Lung (tissue), 12 donors: ENCODE data around the gene TMEM244. TPM values are rescaled to one million over a fixed set of nuclear protein-coding genes. Genes with fewer than 3 reads are reported as not detected.

Source experiments
- ATAC-seq: fragments of 200-7000 bp; cut with Tn5 transposase; one replicate; pipeline ENCODE4 v1.9.1; 2020; ENCODE audit warnings: moderate number of reproducible peaks; ENCODE audit not compliant: insufficient read depth, low FRiP score
- DNase-seq, 3 donors: peaks; one replicate each; pipeline ENCODE4 v3.0.0-alpha.2; 2013 to 2017
- H3K27ac ChIP-seq, 2 donors: one replicate each; pipeline ENCODE4 v1.5.1; 2013; ENCODE audit warnings: mild to moderate bottlenecking in 2 of 2, moderate library complexity in 2 of 2, control low read depth in 1 of 2, inconsistent platforms in 1 of 2, low read depth in 1 of 2, low read length in 1 of 2
- H3K27me3 ChIP-seq, 3 donors: one replicate each; pipeline ENCODE4 v1.5.1; 2013; ENCODE audit warnings: low read length in 2 of 3; ENCODE audit not compliant: control insufficient read depth in 3 of 3, insufficient read depth in 3 of 3
- H3K36me3 ChIP-seq, 4 donors: one replicate each; pipeline ENCODE4 v1.5.1; 2013; ENCODE audit warnings: low read length in 4 of 4, mild to moderate bottlenecking in 1 of 4, moderate library complexity in 1 of 4; ENCODE audit not compliant: control insufficient read depth in 4 of 4, insufficient read depth in 4 of 4
- H3K4me1 ChIP-seq, 5 donors: one replicate each; pipeline ENCODE4 v1.5.1; 2013; ENCODE audit warnings: low read length in 5 of 5, mild to moderate bottlenecking in 2 of 5, moderate library complexity in 1 of 5; ENCODE audit not compliant: control insufficient read depth in 5 of 5, insufficient read depth in 5 of 5
- H3K4me3 ChIP-seq: one replicate; pipeline ENCODE4 v1.5.1; 2013; ENCODE audit warnings: mild to moderate bottlenecking, control low read depth, moderate library complexity
- H3K9ac ChIP-seq, 2 donors: one replicate each; pipeline ENCODE4 v1.5.1; 2013; ENCODE audit warnings: low read length in 2 of 2, control low read depth in 1 of 2; ENCODE audit not compliant: insufficient read depth in 1 of 2
- H3K9me3 ChIP-seq, 4 donors: one replicate each; pipeline ENCODE4 v1.5.1; 2013; ENCODE audit warnings: low read length in 3 of 4, mild to moderate bottlenecking in 1 of 4, moderate library complexity in 1 of 4; ENCODE audit not compliant: control insufficient read depth in 4 of 4, insufficient read depth in 3 of 4
- WGBS, 2 donors: extraction: QIAGEN DNeasy Blood & Tissue Kit; methylation state at CpG; one replicate each; pipeline ENCODE4 v1.1.7; 2013; 5-methylcytosine and 5-hydroxymethylcytosine counted together
- polyA plus RNA-seq, 2 donors: library from polyadenylated mRNA; stranded (reverse); fragments of 200-250 nt; gene quantifications; one replicate each; pipeline ENCODE4 v1.2.1, GENCODE V29; 2013
- total RNA-seq, 2 donors: library from RNA; depleted of rRNA in 1 of 2; stranded (reverse); fragments of >200 nt in 1 of 2; gene quantifications; one replicate each; pipeline ENCODE4 v1.2.1, GENCODE V29; 2014 to 2021
- TF ChIP-seq, protein P1 (sequence below): IDR thresholded peaks from 2 replicates; pipeline ENCODE4 v1.5.1; 2012; ENCODE audit warnings: mild to moderate bottlenecking; ENCODE audit errors: control extremely low read depth, extremely low read depth
- donor health status: control.
- donor health status: control.
- donor health status: Bipolar disorder and iron deficiency.
- donor health status: healthy.
- donor health status: DM: yes; HTN: yes; CAD: no.

TMEM244 gene
- total and polyA plus RNA-seq, 4 donors, result not detected

DNA sequence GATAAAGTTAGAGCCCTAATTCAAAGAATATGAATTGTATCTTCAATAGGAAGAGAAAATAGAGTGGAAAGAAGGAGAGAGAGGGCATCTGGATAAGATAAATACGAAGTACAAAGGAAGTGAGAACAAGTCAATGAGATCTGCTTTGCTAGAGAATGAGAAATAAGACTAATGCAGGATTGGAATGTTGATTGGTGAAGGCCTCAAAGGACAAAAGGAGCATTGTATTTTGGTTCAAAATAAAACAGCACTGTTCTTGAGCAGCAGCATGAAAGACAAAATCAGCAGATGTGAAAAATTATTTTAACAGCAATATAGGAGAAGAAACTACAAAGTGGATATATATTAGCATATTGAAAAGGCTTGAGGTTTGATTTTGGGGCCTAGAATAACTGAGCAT is 5.1 kb upstream of the TMEM244 start:
- H3K4me3 ChIP-seq, result no peak overlapping the region
- TF ChIP-seq, protein P1, sequence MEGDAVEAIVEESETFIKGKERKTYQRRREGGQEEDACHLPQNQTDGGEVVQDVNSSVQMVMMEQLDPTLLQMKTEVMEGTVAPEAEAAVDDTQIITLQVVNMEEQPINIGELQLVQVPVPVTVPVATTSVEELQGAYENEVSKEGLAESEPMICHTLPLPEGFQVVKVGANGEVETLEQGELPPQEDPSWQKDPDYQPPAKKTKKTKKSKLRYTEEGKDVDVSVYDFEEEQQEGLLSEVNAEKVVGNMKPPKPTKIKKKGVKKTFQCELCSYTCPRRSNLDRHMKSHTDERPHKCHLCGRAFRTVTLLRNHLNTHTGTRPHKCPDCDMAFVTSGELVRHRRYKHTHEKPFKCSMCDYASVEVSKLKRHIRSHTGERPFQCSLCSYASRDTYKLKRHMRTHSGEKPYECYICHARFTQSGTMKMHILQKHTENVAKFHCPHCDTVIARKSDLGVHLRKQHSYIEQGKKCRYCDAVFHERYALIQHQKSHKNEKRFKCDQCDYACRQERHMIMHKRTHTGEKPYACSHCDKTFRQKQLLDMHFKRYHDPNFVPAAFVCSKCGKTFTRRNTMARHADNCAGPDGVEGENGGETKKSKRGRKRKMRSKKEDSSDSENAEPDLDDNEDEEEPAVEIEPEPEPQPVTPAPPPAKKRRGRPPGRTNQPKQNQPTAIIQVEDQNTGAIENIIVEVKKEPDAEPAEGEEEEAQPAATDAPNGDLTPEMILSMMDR, result no peak
- no peaks in the 10 kb centered on the region for H3K27me3 ChIP-seq
- no peak for DNase-seq
- WGBS, 2 donors, result 72 to 76% methylated on average over 1 of the region's 1 CpG
- H3K9me3 ChIP-seq, result no peaks in the 10 kb centered on the region
- no peak overlapping the region for H3K27ac ChIP-seq
- H3K4me1 ChIP-seq, result peaks cover 0 to 9% (median 0%) of the 10 kb centered on the region in 5 donors
- no peaks in the 10 kb centered on the region for H3K36me3 ChIP-seq
- no peak for ATAC-seq
- no peak overlapping the region for H3K9ac ChIP-seq

DNA sequence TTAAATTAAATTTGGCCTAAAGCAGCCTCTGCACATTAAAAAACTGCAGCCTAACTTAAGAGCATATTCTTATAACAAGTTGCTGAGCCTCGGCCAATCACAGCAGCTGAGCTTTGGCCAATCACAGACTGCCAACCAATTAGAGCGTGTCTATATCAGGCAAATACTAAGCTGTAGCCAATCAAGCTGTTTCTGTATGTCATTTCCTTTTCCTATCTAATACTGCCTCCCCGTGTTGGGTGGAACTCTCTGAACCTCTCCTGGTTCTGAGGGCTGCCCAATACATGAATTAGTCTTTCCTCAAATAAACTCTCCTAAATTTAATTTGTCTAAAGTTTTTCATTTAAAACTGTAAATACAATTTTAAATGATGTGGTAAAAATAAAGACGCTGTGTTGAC is 3.9 kb upstream of the TMEM244 start:
- DNase-seq (no peak), ATAC-seq (no peak)
- H3K27me3 ChIP-seq, result no peaks in the 10 kb centered on the region
- H3K9ac ChIP-seq, result no peak overlapping the region
- H3K27ac ChIP-seq, result no peak overlapping the region
- H3K9me3 ChIP-seq, result no peaks in the 10 kb centered on the region
- peaks cover 0 to 14% (median 0%) of the 10 kb centered on the region in 5 donors for H3K4me1 ChIP-seq
- no peak overlapping the region for H3K4me3 ChIP-seq
- 93 to 95% methylated on average over 4 of the region's 4 CpGs for WGBS, 2 donors
- H3K36me3 ChIP-seq, result no peaks in the 10 kb centered on the region
- TF ChIP-seq, protein P1, result no peak

DNA sequence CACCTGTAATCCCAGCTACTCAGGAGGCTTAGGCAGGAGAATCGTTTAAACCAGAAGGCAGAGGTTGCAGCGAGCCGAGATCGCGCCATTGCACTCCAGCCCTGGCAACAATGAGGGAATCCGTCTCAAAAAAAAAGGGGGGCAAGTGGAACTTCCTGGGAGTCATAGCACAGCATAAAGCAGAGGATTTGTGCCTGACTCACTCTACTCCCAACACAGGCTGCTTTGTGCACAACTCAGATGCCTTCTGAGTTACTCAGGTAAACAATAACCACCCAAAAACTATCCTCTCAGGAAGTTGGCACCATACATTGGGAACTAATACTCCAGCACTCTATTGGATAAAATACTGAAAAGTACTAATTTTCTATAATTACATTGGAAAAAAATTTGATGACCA is 2.5 kb upstream of the TMEM244 start:
- no peak overlapping the region for H3K9ac ChIP-seq
- ATAC-seq (no peak), DNase-seq (no peak)
- no peaks in the 10 kb centered on the region for H3K36me3 ChIP-seq
- WGBS, 2 donors, result 97 to 98% methylated on average over 6 of the region's 6 CpGs
- no peaks in the 10 kb centered on the region for H3K27me3 ChIP-seq
- no peaks in the 10 kb centered on the region for H3K9me3 ChIP-seq
- H3K4me1 ChIP-seq, result peaks cover 0 to 20% (median 0%) of the 10 kb centered on the region in 5 donors
- no peak overlapping the region for H3K4me3 ChIP-seq
- TF ChIP-seq, protein P1, result no peak
- no peak overlapping the region for H3K27ac ChIP-seq

DNA sequence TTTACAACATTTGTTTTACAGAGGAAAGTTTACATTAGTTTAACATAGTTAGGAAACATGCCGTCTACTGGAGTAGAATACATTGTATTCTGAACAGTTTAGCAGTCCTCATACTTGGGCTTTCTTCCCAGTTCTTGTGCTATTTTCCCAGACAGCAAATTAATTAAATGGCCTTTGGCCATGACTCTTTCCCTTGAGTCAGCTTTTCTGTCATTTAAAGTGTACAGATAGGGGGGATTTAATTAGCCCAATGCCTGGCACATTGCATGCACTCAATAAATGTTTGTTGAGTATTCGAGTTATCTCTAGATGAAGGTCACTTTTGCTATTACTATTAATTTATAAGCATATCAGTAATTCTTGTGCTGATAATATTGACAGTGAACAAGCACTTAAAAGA is 1.6 kb downstream of the TMEM244 start:
- 41 to 70% methylated on average over 2 of the region's 2 CpGs for WGBS, 2 donors
- Histone ChIP-seq H3K27ac (no peak overlapping the region), H3K27me3 (no peaks in the 10 kb centered on the region), H3K4me3 (no peak overlapping the region), H3K9ac (no peak overlapping the region), H3K4me1 (peaks cover 0 to 13% (median 0%) of the 10 kb centered on the region in 5 donors), H3K36me3 (no peaks in the 10 kb centered on the region), H3K9me3 (no peaks in the 10 kb centered on the region)
- TF ChIP-seq, protein P1, result no peak
- ATAC-seq (no peak), DNase-seq (peak; percentile 15 to 91 (median 83))
